MCF 10A (cell line): ENCODE measurements around the gene AP1G2. TPM values are rescaled to one million over a fixed set of nuclear protein-coding genes. Genes with fewer than 3 reads are reported as not detected.

Experiments
- BruUV-seq: library from RNA; stranded (reverse); fragments of 400-500 nt; replicated peaks from 2 replicates; lab custom pipeline; 2021; lab: Mats Ljungman, UMichigan
- CTCF ChIA-PET: fragments of 300-600 bp; sonication (Branson Sonifier 250); formaldehyde crosslinking; extraction: SDS; loops from one replicate; lab custom pipeline; 2021; ENCODE audit warnings: antibody characterized with exemption, inconsistent platforms; lab: Yijun Ruan, JAX
- POLR2A ChIA-PET: fragments of 300-600, 350-650 bp; sonication (Branson Sonifier 250); formaldehyde crosslinking; extraction: SDS; loops from one replicate; lab custom pipeline; 2020; ENCODE audit warnings: antibody characterized with exemption, inconsistent platforms; lab: Yijun Ruan, JAX
- DNase-seq: peaks from one replicate; pipeline ENCODE4 v3.0.0-alpha.2; 2018; ENCODE audit not compliant: unreplicated experiment
- H3K27ac Mint-ChIP-seq: one replicate; pipeline ENCODE4 v1.8.0; 2022; ENCODE audit warnings: mild to moderate bottlenecking, low read depth, mixed read lengths; ENCODE audit not compliant: unreplicated experiment
- H3K27me3 Mint-ChIP-seq: one replicate; pipeline ENCODE4 v1.8.0; 2022; ENCODE audit warnings: mixed read lengths; ENCODE audit not compliant: insufficient read depth, unreplicated experiment
- H3K36me3 Mint-ChIP-seq: one replicate; pipeline ENCODE4 v1.8.0; 2022; ENCODE audit warnings: mild to moderate bottlenecking, moderate library complexity, mixed read lengths; ENCODE audit not compliant: insufficient read depth, unreplicated experiment
- H3K4me1 Mint-ChIP-seq: one replicate; pipeline ENCODE4 v1.8.0; 2022; ENCODE audit warnings: mixed read lengths; ENCODE audit not compliant: insufficient read depth, unreplicated experiment
- H3K4me3 Mint-ChIP-seq: one replicate; pipeline ENCODE4 v1.8.0; 2022; ENCODE audit warnings: mild to moderate bottlenecking, moderate library complexity, mixed read lengths; ENCODE audit not compliant: unreplicated experiment
- H3K9me3 Mint-ChIP-seq: one replicate; pipeline ENCODE4 v1.8.0; 2022; ENCODE audit warnings: mixed read lengths; ENCODE audit not compliant: unreplicated experiment
- CTCF ChIP-seq: fragments of 200-600 bp; IDR thresholded peaks from one replicate; pipeline ENCODE4 v1.8.0; 2022; ENCODE audit warnings: antibody characterized with exemption, mild to moderate bottlenecking; ENCODE audit not compliant: unreplicated experiment
- intact Hi-C: fragments of 100-400 bp; cut with micrococcal nuclease; formaldehyde crosslinking; loops from 2 replicates; pipeline ENCODE4 v1.14.1; 2022
- total RNA-seq: library from RNA; stranded (reverse); gene quantifications from 2 replicates; pipeline ENCODE4 v1.2.3, GENCODE V29; 2022

The AP1G2 gene
- total RNA-seq, 1 experiment from 2014 or later = 89.2 TPM

DNA sequence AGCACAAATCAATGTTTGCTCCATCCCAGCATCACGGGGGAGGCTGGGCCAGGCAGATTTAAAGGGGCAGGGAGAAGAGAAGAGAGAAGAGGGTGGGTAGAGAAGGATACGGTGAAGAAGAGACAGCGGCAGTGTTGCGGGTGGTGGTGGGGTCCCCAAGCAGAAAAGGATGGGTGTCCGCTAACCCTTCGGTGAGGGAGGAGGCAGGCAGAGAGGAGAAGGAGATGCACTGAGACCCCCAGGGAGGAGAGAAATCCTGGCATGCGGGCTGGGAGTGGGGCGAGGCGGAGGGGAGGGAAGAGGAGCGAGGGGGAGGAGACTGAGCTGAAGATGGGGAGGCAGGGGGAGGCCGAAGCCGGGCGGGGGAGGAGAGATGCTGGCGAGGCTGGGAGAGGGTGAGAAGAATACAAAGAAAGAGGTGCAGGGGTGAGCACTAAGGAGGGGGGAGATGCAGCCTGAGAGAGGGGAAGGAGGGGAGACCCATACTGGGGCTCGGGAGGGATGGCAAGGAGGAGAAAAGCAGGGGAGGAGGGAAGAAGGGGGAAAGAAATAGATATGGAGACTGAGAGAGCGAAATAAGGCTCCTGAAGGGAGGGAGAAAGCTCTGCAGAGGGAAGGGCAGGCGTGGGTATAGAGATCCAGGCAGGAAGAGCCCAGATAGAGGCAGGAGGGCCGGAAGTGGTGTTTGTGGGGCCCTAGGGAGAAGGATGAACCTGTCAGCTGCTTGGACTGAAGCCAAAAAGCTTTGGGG lies 11.1 kb upstream of the AP1G2 start, which contains the start of gene JPH4:
Gene JPH4 (minus strand): TSS at position 231 of the 751 bp plus-strand sequence. CDS start 1,337 bp downstream, outside the sequence.
- Mint-ChIP-seq H3K36me3 (no peaks in the 10 kb centered on the region), H3K27me3 (peaks cover 30% of the 10 kb centered on the region), H3K9me3 (no peaks in the 10 kb centered on the region), H3K4me1 (no peaks in the 10 kb centered on the region), H3K27ac (no peak within 1 kb of the TSS), H3K4me3 (no peak within 1 kb of the TSS)
- BruUV-seq = no TSS peak
- ChIA-PET POLR2A (interaction anchor here (0.6 kb wide), 1 partner anchor 19 kb away, joined by 3 read pairs; no protein-coding TSS in a partner anchor), CTCF (interaction anchor here (0.7 to 2.6 kb wide), 2 partner anchors 22 to 332 kb away, joined by 3 to 7 read pairs; no protein-coding TSS in a partner anchor)
- no peak for DNase-seq
- intact Hi-C loops = no loop called here
- no peak for TF ChIP-seq CTCF

DNA sequence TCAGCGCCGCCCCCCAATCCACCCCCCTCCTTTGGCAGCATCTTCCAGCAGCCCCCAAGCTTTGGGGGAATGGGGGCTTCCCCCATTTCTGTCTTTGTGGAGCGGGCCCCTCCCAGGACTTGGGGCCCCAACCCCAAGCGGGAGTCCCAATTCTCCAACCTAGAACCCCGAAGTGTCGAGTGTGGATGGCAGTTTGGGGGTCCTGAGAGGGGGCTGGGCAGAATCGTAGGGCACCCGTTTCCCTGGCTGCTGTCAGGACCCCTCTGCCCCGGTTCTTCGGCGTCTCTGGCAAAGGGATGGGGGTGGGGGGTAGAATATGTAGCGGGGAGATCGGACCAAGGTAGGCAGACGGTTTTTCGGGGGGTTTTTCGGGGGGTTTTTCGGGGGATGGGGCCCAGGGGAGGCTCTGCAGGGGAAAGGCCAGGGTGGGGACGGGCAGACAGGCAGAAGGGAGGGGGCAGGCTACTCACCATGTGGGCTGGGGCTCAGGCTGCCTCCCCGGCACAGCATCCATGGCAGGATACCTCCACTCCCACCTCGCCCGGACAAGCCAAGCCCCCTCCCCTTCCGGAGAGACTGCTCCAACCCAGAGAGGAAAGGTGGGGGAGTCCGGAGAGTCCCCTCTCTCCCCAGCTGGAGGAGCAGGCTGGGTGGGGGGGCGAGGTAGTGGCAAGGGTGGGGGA lies 10.3 kb upstream of the AP1G2 start:
- DNase-seq = no peak
- Mint-ChIP-seq H3K4me1 (peaks cover under 1% of the 10 kb centered on the region), H3K27ac (no peak overlapping the region), H3K4me3 (no peak overlapping the region), H3K27me3 (peaks cover 30% of the 10 kb centered on the region), H3K9me3 (no peaks in the 10 kb centered on the region), H3K36me3 (no peaks in the 10 kb centered on the region)
- BruUV-seq = no TSS peak
- ChIA-PET CTCF (no interaction called here), POLR2A (interaction anchor here (0.6 kb wide), 1 partner anchor 20 kb away, joined by 3 read pairs; no protein-coding TSS in a partner anchor)
- intact Hi-C loops = no loop called here
- TF ChIP-seq CTCF = no peak

DNA sequence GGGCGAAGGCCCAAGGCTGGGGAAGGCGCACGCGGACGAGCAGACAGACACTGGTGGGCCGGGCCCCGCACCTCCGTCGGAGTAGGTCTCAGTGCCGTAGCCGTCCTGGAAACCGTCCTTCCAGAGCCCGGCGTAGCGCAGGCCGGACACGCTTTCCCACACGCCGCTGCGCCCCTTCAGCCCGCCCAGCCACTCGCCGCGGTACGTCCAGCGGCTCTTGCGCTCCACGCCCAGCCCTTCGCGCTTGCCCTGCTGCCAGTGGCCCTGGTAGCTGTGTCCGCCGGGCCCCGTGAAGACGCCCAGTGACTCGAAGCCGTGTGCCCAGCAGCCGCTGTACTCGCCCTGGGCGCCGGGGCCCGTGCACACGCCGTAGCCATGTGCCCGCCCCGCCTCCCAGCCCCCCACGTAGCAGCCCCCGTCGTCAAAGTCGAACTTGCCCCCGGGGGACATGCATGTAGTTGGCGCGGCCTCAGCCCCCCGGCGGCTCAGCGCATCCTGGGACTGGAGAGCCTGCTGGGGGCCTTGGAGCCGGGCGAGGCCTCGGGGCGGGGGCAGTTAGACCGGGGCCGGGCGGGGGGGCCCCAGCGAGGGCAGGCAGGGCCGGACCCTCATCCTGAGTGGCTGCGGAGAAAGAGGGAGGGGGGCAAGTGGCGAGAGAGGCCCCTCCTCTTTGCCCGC lies 9.6 kb upstream of the AP1G2 start:
- H3K9me3 Mint-ChIP-seq = no peaks in the 10 kb centered on the region
- no peak overlapping the region for H3K4me3 Mint-ChIP-seq
- DNase-seq = no peak
- ChIA-PET CTCF (no interaction called here), POLR2A (no interaction called here)
- TF ChIP-seq CTCF = no peak
- BruUV-seq = no TSS peak
- H3K36me3 Mint-ChIP-seq = no peaks in the 10 kb centered on the region
- intact Hi-C loops = no loop called here
- H3K27me3 Mint-ChIP-seq = peaks cover 30% of the 10 kb centered on the region
- no peak overlapping the region for H3K27ac Mint-ChIP-seq
- H3K4me1 Mint-ChIP-seq = peaks cover 8% of the 10 kb centered on the region
